SK-N-SH treated with all-trans-retinoic acid at 6 μM for 48 hours (cell line): ENCODE data around the gene UNC50.

Experiments
- ARNTL ChIP-seq: fragments of 450-650 bp; formaldehyde crosslinking; IDR thresholded peaks from 2 replicates; pipeline ENCODE4 v1.5.0; 2020; ENCODE audit warnings: low read depth, mild to moderate bottlenecking, moderate library complexity, borderline replicate concordance
- BACH2 ChIP-seq: fragments of 250-450 bp; sonication (Bioruptor Pico); IDR thresholded peaks from 2 replicates; pipeline ENCODE4 v1.9.0; 2021; ENCODE audit warnings: mild to moderate bottlenecking, borderline replicate concordance
- ESRRG ChIP-seq: fragments of 250-450 bp; sonication (Bioruptor Pico); IDR thresholded peaks from 2 replicates; pipeline ENCODE4 v1.6.1; 2021; ENCODE audit warnings: mild to moderate bottlenecking
- ISL1 ChIP-seq: fragments of 250-450 bp; sonication (Bioruptor Pico); IDR thresholded peaks from 2 replicates; pipeline ENCODE4 v2.1.2; 2022; ENCODE audit warnings: mild to moderate bottlenecking, moderate library complexity
- PATZ1 ChIP-seq: fragments of 250-450 bp; sonication (Bioruptor Pico); IDR thresholded peaks from 2 replicates; pipeline ENCODE4 v1.8.0; 2020; ENCODE audit warnings: mild to moderate bottlenecking, moderate library complexity, borderline replicate concordance
- POU6F1 ChIP-seq: fragments of 250-450 bp; sonication (Bioruptor Pico); IDR thresholded peaks from 2 replicates; pipeline ENCODE4 v1.8.0; 2021; ENCODE audit warnings: low read depth, mild to moderate bottlenecking, moderate library complexity, borderline replicate concordance
- PPARA ChIP-seq: fragments of 250-450 bp; sonication (Bioruptor Pico); IDR thresholded peaks from 2 replicates; pipeline ENCODE4 v1.5.0; 2020; ENCODE audit warnings: mild to moderate bottlenecking, borderline replicate concordance
- TOX ChIP-seq: fragments of 250-450 bp; sonication (Bioruptor Pico); IDR thresholded peaks from 2 replicates; pipeline ENCODE4 v1.8.0; 2021; ENCODE audit warnings: mild to moderate bottlenecking, moderate library complexity, borderline replicate concordance
- TSHZ2 ChIP-seq: fragments of 250-450 bp; sonication (Bioruptor Pico); IDR thresholded peaks from 2 replicates; pipeline ENCODE4 v1.5.0; 2020; ENCODE audit warnings: mild to moderate bottlenecking, moderate library complexity
- ZFP30 ChIP-seq: fragments of 450-650 bp; formaldehyde crosslinking; IDR thresholded peaks from 2 replicates; pipeline ENCODE4 v1.5.0; 2022; ENCODE audit warnings: mild to moderate bottlenecking, moderate library complexity
- ZNF70 ChIP-seq: fragments of 450-650 bp; formaldehyde crosslinking; IDR thresholded peaks from 2 replicates; pipeline ENCODE4 v1.5.0; 2020; ENCODE audit warnings: mild to moderate bottlenecking, moderate library complexity

GRCh38 chr2:98583816-98584618 lies 24.4 kb upstream of the UNC50 start:
- TF ChIP-seq ISL1 (CRISPR knock-in tag), result no peak
- no peak for TF ChIP-seq PPARA (CRISPR knock-in tag)
- no peak for TF ChIP-seq ARNTL (CRISPR knock-in tag)
- no peak for TF ChIP-seq BACH2 (CRISPR knock-in tag)
- TF ChIP-seq ESRRG (CRISPR knock-in tag), result no peak
- TF ChIP-seq ZNF70 (CRISPR knock-in tag), result no peak
- no peak for TF ChIP-seq TSHZ2 (CRISPR knock-in tag)
- no peak for TF ChIP-seq ZFP30 (CRISPR knock-in tag)
- no peak for TF ChIP-seq POU6F1 (CRISPR knock-in tag)
- no peak for TF ChIP-seq TOX (CRISPR knock-in tag)
- no peak for TF ChIP-seq PATZ1 (CRISPR knock-in tag)
